Natural killer cell (primary cell): ENCODE measurements around the gene DNASE1L3. TPM values are rescaled to one million over a fixed set of nuclear protein-coding genes. Genes with fewer than 3 reads are reported as not detected.

Source experiments
- ATAC-seq, 3 donors: fragments of 150-1000 bp in 2 of 3; fragments of 200-7000 bp in 1 of 3; cut with Tn5 transposase; 1 replicate in 1 of 3; 2 replicates in 2 of 3; pipeline ENCODE4 v1.10.0; 2021; ENCODE audit warnings: mild to moderate bottlenecking in 2 of 3, moderate library complexity in 2 of 3
- DNase-seq, 2 donors: peaks; one replicate each; pipeline versions ENCODE4 v3.0.0 to v3.0.0-alpha.2; 2013 to 2021; ENCODE audit warnings: mixed read lengths in 1 of 2
- H3K27ac ChIP-seq: one replicate; pipeline ENCODE4 v1.5.1; 2013; ENCODE audit warnings: mild to moderate bottlenecking, low read length
- H3K27me3 ChIP-seq: one replicate; pipeline ENCODE4 v1.6.1; 2013; ENCODE audit warnings: low read length; ENCODE audit not compliant: control insufficient read depth, insufficient read depth
- H3K36me3 ChIP-seq: one replicate; pipeline ENCODE4 v1.6.1; 2013; ENCODE audit warnings: low read length; ENCODE audit not compliant: control insufficient read depth, insufficient read depth
- H3K4me1 ChIP-seq: one replicate; pipeline ENCODE4 v1.6.1; 2013; ENCODE audit warnings: low read length; ENCODE audit not compliant: control insufficient read depth, insufficient read depth
- H3K4me3 ChIP-seq: one replicate; pipeline ENCODE4 v1.5.1; 2013; ENCODE audit warnings: low read length
- H3K9me3 ChIP-seq: one replicate; pipeline ENCODE4 v1.6.1; 2013; ENCODE audit warnings: low read length; ENCODE audit not compliant: control insufficient read depth, insufficient read depth
- H3K27ac Mint-ChIP-seq, 2 donors: one replicate each; pipeline ENCODE4 v1.8.0; 2022; ENCODE audit warnings: mild to moderate bottlenecking in 2 of 2, mixed read lengths in 2 of 2, moderate library complexity in 1 of 2
- H3K27me3 Mint-ChIP-seq, 2 donors: one replicate each; pipeline ENCODE4 v1.8.0; 2022; ENCODE audit warnings: low read depth in 2 of 2, mixed read lengths in 2 of 2
- H3K36me3 Mint-ChIP-seq: one replicate; pipeline ENCODE4 v1.8.0; 2022; ENCODE audit warnings: mixed read lengths
- H3K4me1 Mint-ChIP-seq, 2 donors: one replicate each; pipeline ENCODE4 v1.8.0; 2022; ENCODE audit warnings: mixed read lengths in 2 of 2
- H3K4me3 Mint-ChIP-seq: one replicate; pipeline ENCODE4 v1.8.0; 2022; ENCODE audit warnings: mild to moderate bottlenecking, moderate library complexity, mixed read lengths
- H3K9me3 Mint-ChIP-seq, 2 donors: one replicate each; pipeline ENCODE4 v1.8.0; 2022; ENCODE audit warnings: mixed read lengths in 2 of 2
- WGBS: methylation state at CpG from one replicate; pipeline ENCODE4 v1.1.7; 2013; ENCODE audit warnings: missing lambda C conversion rate; ENCODE audit not compliant: insufficient coverage; 5-methylcytosine and 5-hydroxymethylcytosine counted together
- intact Hi-C: fragments of 100-400 bp; cut with micrococcal nuclease; formaldehyde crosslinking; loops from one replicate; pipeline ENCODE4 v1.14.2; 2022
- total RNA-seq, 4 donors: library from RNA; stranded (reverse); fragments of 120-200 nt in 1 of 4; gene quantifications; one replicate each; pipeline versions ENCODE4 v1.2.3 to v1.2.4, GENCODE V29; 2013 to 2022
- TF ChIP-seq, protein P1 (sequence below): fragments of 200-600 bp; IDR thresholded peaks from one replicate; pipeline ENCODE4 v1.8.0; 2022; ENCODE audit warnings: antibody characterized with exemption

DNASE1L3 gene
- total RNA-seq, 3 donors from 2014 or later (not counting 1 experiment from before 2014, with no cell fraction given): 1.3 TPM; not detected in 2

- Histone ChIP-seq H3K27me3 (no peaks in the 10 kb centered on the region), H3K27ac (no peak overlapping the region), H3K36me3 (peaks cover 8% of the 10 kb centered on the region), H3K4me3 (no peak overlapping the region), H3K4me1 (no peaks in the 10 kb centered on the region), H3K9me3 (no peaks in the 10 kb centered on the region)
- 98% methylated on average over 10 of the region's 10 CpGs for WGBS
- DNase-seq (no peak), ATAC-seq (no peak)
- TF ChIP-seq, protein P1, sequence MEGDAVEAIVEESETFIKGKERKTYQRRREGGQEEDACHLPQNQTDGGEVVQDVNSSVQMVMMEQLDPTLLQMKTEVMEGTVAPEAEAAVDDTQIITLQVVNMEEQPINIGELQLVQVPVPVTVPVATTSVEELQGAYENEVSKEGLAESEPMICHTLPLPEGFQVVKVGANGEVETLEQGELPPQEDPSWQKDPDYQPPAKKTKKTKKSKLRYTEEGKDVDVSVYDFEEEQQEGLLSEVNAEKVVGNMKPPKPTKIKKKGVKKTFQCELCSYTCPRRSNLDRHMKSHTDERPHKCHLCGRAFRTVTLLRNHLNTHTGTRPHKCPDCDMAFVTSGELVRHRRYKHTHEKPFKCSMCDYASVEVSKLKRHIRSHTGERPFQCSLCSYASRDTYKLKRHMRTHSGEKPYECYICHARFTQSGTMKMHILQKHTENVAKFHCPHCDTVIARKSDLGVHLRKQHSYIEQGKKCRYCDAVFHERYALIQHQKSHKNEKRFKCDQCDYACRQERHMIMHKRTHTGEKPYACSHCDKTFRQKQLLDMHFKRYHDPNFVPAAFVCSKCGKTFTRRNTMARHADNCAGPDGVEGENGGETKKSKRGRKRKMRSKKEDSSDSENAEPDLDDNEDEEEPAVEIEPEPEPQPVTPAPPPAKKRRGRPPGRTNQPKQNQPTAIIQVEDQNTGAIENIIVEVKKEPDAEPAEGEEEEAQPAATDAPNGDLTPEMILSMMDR: no peak
- Mint-ChIP-seq H3K4me1 (no peaks in the 10 kb centered on the region), H3K9me3 (no peaks in the 10 kb centered on the region), H3K27ac (no peak overlapping the region), H3K4me3 (no peak overlapping the region), H3K36me3 (no peaks in the 10 kb centered on the region), H3K27me3 (no peaks in the 10 kb centered on the region)
- intact Hi-C loops: no loop called here
Observed at GRCh38 chr3:58154626-58155449, 55.9 kb downstream of the DNASE1L3 start.

GRCh38 chr3:58153371-58153770 lies 57.4 kb downstream of the DNASE1L3 start:
- intact Hi-C loops: no loop called here
- H3K36me3 ChIP-seq: peaks cover 19% of the 10 kb centered on the region
- no peak overlapping the region for H3K4me3 ChIP-seq

DNA sequence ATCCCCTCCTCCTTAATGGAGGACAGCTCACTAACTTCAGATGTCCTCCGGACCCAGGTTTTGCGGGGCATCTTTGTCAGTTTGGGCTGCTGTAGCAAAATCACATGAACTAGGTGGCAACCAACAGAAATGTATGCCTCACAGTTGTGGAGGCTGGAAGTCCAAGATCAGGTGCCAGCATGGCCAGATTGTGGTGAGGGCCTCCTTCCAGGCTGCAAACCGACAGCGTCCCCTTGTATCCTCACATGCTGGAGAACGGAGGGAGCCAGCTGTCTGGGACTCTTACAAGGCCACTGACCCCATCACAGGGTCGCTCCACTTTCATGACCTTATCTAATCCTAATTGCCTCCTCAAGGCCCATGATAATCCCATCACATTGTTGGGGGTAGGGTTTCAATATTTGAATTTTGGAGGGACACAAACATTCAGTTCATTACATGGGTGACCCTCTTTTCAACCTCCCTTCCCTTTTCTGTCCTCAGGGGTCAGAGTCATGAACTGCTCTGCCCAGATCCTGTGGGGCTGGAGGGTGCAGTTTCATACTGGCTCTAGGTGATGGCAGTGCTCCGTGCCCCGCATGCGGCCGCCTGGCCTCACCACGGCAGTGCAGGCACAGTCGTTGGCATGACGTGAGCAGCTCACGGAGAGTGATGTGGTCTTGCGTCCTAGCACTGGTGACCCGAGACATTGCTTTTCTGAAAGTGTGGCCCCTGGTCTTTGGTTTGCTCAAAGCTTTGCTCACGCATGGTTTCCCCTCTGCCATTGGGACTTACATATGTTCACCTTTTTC lies 58.4 kb downstream of the DNASE1L3 start:
- H3K4me3 ChIP-seq: no peak overlapping the region
- WGBS: 95% methylated on average over 17 of the region's 17 CpGs

More at GRCh38 chr3:58153371-58153770, 57.4 kb downstream of the DNASE1L3 start:
- ATAC-seq (no peak), DNase-seq (no peak)
- H3K27ac Mint-ChIP-seq: no peak overlapping the region
- TF ChIP-seq, protein P1: no peak
- Histone ChIP-seq H3K9me3 (no peaks in the 10 kb centered on the region), H3K27me3 (no peaks in the 10 kb centered on the region), H3K27ac (no peak overlapping the region), H3K4me1 (no peaks in the 10 kb centered on the region)
- H3K36me3 Mint-ChIP-seq: no peaks in the 10 kb centered on the region
- no peaks in the 10 kb centered on the region for H3K4me1 Mint-ChIP-seq
- H3K4me3 Mint-ChIP-seq: no peak overlapping the region
- no peaks in the 10 kb centered on the region for H3K27me3 Mint-ChIP-seq
- H3K9me3 Mint-ChIP-seq: no peaks in the 10 kb centered on the region
- WGBS: 95% methylated on average over 16 of the region's 16 CpGs

More for the DNA sequence above, 58.4 kb downstream of the DNASE1L3 start:
- TF ChIP-seq, protein P1: no peak
- Mint-ChIP-seq H3K27me3 (no peaks in the 10 kb centered on the region), H3K36me3 (no peaks in the 10 kb centered on the region), H3K4me3 (no peak overlapping the region), H3K9me3 (no peaks in the 10 kb centered on the region), H3K4me1 (no peaks in the 10 kb centered on the region), H3K27ac (no peak overlapping the region)
- DNase-seq (no peak), ATAC-seq (no peak)
- intact Hi-C loops: no loop called here
- Histone ChIP-seq H3K27me3 (no peaks in the 10 kb centered on the region), H3K9me3 (no peaks in the 10 kb centered on the region), H3K36me3 (peaks cover 25% of the 10 kb centered on the region), H3K4me1 (no peaks in the 10 kb centered on the region), H3K27ac (no peak overlapping the region)
